ENCODE results near the gene WASF2.

DNA sequence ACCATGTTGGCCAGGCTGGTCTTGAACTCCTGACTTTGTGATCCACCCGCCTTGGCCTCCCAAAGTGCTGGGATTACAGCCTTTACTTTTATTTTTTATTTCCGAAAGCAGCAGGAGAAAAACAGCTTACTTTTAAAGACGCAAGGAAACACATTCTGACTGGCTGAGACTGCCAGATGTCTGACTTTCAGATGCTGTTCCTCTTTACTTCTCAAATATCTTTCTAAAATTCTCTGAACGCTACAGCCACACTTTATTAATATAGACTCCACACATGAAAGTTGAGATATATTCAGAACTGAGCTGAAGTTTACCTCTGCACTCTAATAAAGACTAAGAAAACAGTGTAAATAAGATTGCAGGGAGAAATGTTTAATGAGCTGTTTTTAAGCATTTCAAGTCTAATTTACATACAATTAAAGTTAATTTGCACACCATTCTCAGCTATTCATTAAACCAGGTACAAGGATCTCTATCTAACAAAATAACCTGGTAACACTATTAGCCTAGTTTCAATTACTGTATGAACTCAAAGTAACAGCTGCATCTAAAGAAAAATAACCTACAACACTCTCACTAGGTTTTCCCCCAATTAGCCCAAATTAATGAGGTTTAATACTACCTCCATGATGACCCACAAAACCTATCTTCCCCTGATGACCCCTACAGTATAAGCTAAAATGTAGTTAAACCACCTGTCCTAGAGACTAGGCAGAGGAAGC, 24.9 kb downstream of the WASF2 start:
- TF ChIP-seq, protein P1, sequence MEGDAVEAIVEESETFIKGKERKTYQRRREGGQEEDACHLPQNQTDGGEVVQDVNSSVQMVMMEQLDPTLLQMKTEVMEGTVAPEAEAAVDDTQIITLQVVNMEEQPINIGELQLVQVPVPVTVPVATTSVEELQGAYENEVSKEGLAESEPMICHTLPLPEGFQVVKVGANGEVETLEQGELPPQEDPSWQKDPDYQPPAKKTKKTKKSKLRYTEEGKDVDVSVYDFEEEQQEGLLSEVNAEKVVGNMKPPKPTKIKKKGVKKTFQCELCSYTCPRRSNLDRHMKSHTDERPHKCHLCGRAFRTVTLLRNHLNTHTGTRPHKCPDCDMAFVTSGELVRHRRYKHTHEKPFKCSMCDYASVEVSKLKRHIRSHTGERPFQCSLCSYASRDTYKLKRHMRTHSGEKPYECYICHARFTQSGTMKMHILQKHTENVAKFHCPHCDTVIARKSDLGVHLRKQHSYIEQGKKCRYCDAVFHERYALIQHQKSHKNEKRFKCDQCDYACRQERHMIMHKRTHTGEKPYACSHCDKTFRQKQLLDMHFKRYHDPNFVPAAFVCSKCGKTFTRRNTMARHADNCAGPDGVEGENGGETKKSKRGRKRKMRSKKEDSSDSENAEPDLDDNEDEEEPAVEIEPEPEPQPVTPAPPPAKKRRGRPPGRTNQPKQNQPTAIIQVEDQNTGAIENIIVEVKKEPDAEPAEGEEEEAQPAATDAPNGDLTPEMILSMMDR (IDR thresholded peaks at IDR 0.05; ENCODE audit: insufficient read depth, low read length): no peak
- TF ChIP-seq GABPA (IDR thresholded peaks at IDR 0.05; ENCODE audit: low read depth) (no peak), POLR2AphosphoS5 (IDR thresholded peaks at IDR 0.05; ENCODE audit: low read depth) (no peak), REST (IDR thresholded peaks at IDR 0.05; ENCODE audit: insufficient replicate concordance, low read depth) (no peak)
